GM19239 (cell line): ENCODE results near the gene KRTAP12-4.
"Not testable (repeated sequence)": the region's sequence is repeated elsewhere in the genome, so short reads cannot be mapped to it uniquely, and the experiment has no call there.

Experiments
- DNase-seq: peaks from one replicate; pipeline ENCODE4 v3.0.0; 2011; ENCODE audit warnings: low spot score; ENCODE audit not compliant: insufficient read length
- FAIRE-seq: peaks from 2 replicates; lab custom pipeline; 2011; peaks lifted over from hg19 to GRCh38; lab: Jason Lieb, UNC

Gene KRTAP12-4

DNA sequence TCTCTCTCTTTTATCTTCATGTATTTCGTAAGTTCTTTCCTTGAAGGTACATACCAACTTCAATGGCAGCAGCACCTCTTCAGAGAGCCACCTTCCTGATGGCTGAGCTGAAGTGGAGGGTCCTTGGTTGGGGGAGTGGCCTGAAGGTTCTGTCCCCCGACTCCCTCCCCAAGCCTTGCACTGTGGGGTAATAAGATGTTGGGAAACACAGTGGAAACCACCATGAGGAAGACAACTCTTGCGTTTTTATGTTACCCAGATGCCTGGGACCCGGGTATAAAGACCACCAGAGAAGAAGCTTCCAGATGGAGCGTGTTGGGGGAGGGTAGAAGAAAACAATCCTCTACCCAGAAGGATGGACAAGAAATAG lies 4.1 kb upstream of the KRTAP12-4 start:
- DNase-seq, result no peak
- FAIRE-seq, result no peak

DNA sequence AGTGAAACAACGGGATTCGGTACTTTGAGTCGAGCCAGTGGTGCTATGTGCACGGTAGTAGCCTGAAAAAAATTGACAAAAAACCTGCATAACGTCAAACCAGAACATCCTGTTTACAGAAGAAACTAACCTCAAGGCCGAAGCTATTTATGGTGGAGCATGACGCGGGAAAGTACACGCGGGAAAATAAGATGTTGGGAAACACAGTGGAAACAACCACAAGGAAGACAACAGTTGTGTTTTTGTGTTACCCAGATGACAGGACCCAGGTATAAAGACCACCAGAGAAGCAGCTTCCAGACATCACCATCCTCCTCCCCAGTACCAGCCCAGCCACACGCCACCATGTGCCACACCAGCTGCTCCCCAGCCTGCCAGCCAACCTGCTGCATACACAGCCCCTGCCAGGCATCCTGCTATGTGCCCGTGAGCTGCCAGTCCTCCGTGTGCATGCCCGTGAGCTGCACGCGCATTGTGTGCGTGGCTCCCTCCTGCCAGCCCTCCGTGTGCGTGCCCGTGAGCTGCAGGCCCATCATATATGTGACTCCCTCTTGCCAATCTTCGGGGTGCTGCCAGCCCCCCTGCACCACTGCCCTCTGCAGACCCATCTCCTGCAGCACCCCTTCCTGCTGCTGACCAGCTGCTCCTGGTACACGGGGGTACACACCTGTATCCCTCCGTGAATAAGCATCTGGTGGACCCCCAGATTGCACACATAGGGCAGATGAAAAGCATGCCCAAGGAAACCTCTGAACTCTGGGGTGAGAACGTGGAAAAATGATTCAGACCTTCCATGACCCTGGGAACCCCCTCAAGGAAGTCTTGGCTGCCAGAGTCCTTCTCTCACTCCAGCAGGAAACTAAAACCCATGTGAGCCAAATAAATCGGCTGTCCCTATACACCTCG lies 3.4 kb upstream of the KRTAP12-4 start, which contains the start of gene KRTAP12-3:
TSS of gene KRTAP12-3 (plus strand) at position 298 of the 906 bp plus-strand sequence. CDS start at position 346, 48 bp downstream.
- FAIRE-seq (no peak), DNase-seq (no peak)

DNA sequence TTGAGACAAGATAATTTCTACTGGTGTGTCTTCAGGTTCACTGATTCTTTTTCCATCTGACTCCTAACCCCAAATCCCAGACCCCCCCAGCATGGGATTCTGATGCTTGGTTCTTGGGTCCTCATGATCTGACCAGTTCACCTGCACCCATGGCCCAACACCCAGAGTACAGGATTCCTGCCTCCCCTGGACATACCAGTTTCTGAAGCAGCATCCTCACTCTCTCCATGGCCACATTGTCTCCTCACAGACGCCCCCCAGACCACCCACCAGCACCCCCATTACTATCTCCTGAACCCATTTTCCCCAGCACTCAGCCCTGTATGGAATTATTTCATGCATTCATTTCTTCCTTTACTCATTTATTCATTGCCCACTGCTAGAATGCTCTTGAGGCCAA lies 2.4 kb upstream of the KRTAP12-4 start:
- FAIRE-seq, result no peak
- no peak for DNase-seq

DNA sequence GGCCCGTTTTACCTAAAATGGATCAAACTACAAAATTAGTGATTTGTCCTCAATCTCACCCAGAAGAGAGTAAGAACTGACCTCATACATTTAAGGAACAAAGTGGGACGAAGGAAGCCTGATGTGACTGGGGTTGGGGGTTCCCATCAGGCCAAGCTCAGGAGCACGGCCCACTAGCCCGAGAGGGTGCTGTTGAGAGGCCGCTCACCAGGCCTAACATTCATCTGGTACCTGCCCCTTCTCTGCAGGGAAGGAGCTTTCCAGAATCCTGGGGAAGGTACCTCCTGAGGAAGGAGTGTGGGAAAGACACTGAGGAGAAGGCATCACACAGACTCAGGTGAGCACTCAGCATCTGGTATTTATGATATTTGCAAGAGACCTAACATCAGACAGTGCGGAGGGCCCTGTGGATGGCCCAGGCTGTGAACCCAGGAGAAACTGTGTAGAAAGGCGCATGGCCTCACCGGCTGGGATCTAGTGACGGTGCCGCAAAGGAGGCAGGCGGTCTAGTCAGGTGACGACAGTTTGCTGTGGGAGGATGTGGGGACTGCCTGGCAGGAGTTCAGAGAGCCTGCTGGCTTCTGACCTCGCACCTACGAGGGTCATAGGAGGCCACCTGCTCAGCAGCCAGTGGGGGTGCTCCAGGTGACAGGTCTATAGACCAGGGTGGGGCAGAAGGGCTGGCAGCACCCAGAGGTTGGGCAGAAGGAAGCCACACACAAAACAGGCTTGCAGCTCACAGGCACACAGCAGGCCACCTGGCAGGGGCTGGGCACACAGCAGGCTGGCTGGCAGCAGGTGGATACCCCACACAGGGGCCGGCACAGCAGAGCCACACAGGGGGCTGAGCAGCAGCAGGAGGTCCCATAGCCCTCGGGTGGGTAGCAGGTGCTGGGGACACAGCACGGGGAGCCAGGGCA lies 543 bp downstream of the KRTAP12-4 start:
- DNase-seq, result no peak
- no peak for FAIRE-seq

DNA sequence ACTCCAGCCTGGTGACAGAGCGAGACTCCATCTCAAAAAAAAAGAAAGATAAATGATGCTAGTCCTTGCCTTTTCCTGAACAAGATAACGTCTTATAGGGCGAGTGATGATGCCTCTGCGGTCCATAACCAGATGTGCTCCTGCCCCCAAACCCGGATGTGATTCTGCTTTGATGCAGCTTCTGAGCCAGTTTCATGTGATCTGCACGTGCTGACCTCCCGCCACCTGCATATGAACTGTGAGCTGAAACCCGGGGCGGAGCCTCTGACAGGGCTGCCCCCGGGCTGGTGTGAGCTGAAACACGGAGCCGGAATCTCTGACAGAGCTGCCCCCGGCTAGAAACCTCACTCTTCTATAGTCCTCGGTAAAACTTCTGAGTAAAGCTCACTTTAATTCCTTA lies 1.3 kb downstream of the KRTAP12-4 start:
- FAIRE-seq (no peak), DNase-seq (no peak)

DNA sequence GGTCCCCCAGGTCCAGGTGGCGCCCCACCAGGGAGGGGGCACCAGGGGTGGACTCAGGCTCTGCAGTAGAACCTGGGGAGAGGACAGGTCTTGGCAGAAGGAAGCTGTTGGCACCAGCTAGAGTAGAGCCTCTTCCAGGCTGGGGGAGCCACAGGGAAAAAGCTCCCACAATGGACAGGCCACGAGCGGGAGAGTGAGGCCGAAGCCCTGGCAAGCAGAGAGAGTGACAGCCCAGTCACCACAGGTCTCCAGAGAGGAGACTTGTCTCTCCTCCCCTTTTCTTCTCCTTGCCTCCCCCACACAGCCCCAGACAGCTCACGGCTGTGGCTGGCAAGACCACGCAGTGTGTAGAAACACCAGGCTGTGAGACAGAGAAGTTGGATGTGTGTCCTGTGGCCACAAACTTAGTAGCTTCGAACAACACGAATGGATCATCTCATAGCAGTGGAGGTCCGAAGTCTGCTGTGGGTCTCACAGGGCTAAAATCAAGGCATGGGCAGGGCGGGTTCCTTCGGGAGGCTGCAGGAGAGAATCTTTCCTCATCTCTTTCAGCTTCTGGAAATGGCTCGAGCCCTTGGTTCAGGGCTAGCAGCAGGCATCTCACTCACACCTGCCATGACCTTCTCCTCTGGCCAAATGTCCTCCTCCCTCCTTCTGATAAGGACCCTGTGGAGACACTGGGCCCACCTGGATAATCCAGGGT lies 3.3 kb downstream of the KRTAP12-4 start:
- DNase-seq (no peak), FAIRE-seq (no peak)

DNA sequence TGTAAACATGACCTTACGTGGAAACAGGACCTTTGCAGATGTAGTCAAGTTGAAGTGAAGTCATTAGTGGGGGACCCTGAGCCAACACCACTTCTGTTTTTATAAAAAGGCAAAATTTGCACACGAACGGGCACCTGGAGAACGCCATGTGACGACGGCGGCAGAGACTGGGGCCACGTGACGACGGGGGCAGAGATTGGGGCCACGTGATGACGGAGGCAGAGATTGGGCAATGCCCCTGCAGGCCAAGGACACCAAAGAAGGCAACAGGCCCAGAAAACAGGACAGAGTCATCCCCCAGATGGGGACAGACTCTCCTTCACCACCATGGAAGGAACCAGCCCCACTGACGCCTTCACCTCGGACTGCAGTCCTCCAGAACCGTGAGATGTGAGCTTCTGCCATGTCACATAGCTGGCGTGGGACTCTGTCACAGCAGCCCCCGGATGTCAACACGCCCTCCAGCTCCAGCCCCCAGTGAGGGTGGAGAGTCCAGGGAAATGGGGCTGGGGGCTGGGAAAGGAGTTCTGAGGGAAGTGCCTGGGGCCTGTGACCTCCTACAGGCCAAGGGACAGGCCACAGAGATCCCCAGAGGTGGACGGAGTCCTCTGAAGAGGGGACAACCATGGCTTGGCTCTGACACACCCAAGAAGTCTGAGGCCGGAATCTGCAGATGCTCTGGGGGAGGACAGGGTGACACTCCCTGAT lies 4.0 kb downstream of the KRTAP12-4 start:
- no peak for FAIRE-seq

DNA sequence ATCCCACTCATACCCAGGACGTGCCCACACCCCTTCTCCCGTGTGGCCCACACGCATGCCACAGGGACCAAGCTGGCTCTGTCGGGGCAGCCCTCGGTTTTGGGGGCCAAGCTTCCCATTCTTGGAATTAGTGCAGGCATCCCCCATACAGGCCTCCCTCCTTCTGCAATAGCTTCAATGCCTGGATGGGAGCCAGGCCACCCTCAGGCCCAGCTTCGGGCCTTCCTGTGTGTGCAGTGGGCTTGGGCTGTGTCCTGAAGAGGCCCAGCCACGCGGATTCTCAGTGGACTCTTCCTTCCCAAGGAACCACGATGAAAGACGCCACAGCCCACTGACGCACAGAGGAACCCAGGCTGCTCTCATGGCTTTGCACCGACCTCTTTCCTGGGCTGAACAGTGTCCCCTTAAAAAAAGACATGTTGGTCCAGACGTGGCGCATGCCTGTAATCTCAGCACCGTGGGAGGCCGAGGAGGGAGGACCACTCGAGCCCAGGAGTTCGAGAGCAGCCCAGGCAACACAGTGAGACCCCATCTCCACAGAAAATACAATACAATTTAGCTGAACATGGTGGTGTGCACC lies 4.8 kb downstream of the KRTAP12-4 start:
- no peak for FAIRE-seq
- DNase-seq, result no peak

More for the DNA sequence above, 4.0 kb downstream of the KRTAP12-4 start:
- DNase-seq, result no peak

DNA sequence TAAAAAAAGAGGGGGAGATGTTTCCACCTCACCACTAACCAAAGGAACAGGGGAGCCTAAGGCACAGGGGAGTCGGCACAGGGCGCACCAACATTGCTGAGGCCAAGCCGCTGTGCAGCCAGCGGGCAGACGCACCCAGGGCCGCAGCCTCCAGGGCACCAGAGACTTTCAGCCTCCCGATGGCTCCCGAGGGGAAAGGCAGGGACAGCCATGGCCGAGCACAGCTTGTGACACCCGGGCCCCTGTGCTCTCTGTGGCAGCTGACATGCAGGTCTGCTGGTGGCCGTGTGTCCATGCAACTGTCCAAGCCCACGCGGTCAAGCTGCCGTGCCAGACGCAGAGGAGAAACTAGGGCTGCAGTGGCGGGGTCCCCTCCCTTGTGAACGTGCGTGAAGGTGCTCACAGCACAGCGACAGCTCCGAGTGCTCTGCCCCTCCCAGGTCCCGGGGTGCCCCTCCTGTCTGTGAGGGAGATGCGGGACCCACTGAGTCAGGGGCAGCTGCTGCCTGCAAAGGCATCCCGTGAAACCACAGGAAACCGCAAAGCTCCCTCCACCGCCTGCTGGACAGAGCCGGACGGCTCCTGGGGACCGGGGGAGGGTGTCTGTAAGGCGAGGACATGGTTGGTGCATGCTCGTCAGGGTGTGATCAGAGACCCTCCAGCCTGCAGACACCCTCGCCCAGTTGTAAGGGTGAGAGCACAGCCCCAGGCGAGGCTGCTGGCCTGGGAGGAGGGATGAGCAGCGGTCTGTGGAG lies 5.7 kb downstream of the KRTAP12-4 start:
- FAIRE-seq, result no peak
- no peak for DNase-seq

DNA sequence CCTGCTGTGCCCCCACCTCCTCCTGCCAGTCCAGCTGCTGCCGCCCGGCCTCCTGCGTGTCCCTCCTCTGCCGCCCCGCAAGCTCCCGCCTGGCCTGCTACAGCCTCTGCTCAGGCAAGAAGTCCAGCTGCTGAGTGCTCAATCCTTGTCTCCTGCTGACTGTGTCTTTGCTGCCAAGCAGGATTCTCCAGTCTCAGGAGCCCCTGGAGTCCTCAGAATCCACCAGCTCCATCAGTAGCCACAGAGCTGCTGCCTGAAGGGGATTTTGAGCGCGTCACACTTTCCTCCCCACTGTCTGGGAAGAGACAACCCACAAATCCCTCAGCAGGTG lies 7.3 kb downstream of the KRTAP12-4 start:
- DNase-seq (no peak), FAIRE-seq (no peak)

DNA sequence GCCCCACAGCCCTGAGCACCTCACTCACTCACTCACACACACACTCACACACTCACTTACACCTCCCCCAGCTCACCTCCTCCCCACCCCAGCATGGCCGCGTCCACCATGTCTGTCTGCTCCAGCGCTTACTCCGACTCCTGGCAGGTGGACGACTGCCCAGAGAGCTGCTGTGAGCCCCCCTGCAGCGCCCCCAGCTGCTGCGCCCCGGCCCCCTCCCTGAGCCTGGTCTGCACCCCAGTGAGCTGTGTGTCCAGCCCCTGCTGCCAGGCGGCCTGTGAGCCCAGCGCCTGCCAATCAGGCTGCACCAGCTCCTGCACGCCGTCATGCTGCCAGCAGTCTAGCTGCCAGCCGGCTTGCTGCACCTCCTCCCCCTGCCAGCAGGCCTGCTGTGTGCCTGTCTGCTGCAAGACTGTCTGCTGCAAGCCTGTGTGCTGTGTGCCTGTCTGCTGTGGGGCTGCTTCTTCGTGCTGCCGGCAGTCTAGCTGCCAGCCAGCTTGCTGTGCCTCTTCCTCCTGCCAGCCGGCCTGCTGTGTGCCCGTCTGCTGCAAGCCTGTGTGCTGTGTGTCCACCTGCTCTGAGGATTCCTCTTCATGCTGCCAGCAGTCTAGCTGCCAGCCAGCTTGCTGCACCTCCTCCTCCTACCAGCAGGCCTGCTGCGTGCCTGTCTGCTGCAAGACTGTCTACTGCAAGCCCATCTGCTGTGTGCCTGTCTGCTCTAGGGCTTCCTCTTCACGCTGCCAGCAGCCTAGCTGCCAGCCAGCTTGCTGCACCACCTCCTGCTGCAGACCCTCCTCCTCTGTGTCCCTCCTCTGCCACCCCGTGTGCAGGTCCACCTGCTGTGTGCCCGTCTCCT lies 7.9 kb downstream of the KRTAP12-4 start, which contains the start of gene KRTAP10-11:
TSS of gene KRTAP10-11 (plus strand) at position 49 of the 856 bp plus-strand sequence. CDS start at position 94, 45 bp downstream.
- FAIRE-seq, DNase-seq: not testable (repeated sequence)

DNA sequence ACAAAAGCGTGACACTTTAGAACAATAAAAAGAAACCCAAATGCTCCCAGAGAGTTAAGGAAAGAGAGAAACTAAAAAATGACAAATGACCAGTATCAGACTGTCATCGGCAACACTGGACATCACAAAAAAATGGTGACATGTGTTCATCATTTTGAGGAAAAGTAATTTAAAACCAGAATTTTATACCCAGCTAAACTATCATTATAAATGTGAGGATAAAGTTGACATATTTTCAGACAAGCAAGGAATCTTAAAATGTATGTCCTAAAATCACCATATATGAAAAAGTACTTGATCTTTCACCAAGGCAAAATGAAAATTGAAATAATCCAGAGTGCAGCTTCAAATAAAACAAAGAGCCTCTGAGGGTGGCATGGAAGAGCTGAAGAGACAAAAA lies 9.6 kb downstream of the KRTAP12-4 start:
- no peak for FAIRE-seq
- DNase-seq, result no peak

DNA sequence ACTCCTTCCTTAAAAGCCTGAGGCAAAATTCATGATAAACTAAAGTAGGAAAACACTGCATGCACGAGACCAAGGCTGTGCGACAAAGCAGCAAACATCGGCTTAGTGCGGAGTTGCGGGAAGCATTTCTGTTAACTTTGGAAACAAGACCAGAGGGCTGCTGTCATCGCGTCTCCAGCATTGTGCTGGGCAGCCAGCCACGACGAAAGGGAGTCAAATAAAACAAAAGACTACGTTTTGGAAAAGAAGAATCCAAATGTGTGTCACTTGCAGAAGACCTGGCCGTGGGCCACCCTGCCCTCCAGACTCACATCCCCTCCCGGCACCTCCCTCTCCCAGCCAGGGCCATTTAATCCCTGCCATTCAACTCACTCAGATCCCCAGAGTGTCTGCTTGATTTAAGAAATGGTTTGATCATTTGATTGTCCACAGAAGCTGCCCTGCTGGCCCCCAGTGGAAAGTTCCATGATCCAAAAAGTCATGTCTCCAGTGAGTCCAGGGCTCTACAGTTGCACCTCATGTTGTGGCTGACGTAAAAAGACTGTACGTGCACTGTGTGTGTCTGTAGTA lies 10.6 kb downstream of the KRTAP12-4 start:
- FAIRE-seq (no peak), DNase-seq (no peak)

DNA sequence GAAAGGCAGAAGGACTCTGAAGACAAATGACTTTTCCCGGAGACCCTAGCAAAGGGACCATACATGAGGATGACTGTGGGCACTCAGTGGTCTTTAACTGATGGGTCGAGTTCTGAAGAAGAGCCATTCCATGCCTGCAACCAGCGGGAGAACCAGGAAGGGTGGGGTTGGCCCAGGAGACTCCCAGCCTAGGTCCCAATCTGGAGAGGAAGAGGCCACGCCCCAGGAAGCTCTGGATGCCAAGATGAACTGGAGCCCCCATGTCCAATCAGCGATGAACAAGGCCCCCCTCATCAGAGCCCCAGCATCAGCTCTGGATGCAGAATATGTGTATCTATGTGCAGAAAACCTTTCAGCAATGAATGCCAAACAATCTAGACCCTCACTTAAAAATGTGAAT lies 13.7 kb downstream of the KRTAP12-4 start:
- no peak for FAIRE-seq

DNA sequence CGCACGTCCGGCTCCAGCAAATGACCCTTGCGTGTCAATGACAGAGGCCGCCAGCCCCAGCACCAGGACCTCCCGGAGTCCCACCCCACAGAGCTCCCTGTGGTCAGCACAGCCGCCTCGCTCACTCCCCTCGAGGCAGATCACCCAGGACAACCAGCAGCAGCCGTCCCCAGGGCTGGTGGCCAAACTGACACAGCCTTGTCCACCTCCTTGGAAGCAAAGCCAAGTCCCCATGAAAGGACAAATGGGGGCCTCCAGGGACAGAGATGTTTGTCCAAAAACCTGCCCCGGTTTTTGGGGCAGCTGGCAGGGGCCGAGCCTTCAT lies 15.2 kb downstream of the KRTAP12-4 start:
- FAIRE-seq (no peak), DNase-seq (no peak)

More for the DNA sequence above, 13.7 kb downstream of the KRTAP12-4 start:
- no peak for DNase-seq

DNA sequence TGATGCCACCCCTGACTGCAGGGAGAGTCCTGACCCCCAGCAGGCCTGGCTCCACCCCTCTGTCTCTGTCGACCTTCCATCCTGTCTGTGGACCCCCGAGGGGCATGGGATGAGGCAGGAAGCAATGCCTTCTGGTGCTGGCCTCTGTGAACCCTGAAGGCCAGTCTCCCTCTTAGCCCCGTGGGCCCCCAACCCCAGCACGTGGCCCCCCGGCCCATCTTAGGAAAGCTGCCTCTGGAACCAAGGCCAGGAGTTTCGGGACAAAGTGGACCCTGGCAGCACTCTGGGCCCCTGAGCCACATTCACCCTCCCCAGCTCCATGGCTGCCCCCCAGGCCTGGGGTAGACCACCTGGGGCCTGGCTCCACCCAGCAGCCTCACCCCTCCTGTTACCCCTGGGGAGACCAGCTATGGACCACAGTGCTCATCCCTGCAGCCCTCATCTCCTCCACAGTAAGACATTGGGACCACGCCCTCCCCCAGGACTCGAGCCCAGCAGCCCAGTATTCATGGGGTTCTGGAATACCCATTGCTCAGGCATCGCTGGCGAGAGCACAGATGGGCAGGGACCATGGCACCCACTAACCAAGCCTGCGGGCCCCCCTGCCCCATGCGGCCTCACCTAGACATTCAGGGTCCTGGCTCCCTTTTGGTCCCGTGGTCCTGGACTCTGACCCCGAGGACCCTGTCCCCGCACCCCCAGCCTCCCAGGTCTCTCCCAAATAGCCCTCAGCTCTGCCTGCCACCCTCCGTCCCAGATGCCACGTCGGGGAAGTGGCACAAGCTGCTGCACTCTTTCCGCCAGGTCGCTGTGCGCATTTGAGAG lies 15.7 kb downstream of the KRTAP12-4 start:
- not testable (repeated sequence) for DNase-seq, FAIRE-seq
